Breast epithelium (tissue), 4 donors: Measurements from ENCODE around the gene VPS52. TPM values are rescaled to one million over a fixed set of nuclear protein-coding genes. Genes with fewer than 3 reads are reported as not detected.
"Not testable (repeated sequence)": the region's sequence is repeated elsewhere in the genome, so short reads cannot be mapped to it uniquely, and the experiment has no call there.

Experiments used
- DNase-seq, 2 donors: peaks; one replicate each; pipeline ENCODE4 v3.0.0-alpha.2; 2019; ENCODE audit warnings: low spot score in 2 of 2
- H3K27ac ChIP-seq, 2 donors: fragments of 200-600 bp; sonication (generic) in 1 of 2; one replicate each; pipeline ENCODE4 v1.5.1; 2016 to 2019; ENCODE audit warnings: mild to moderate bottlenecking in 1 of 2
- H3K27me3 ChIP-seq, 2 donors: fragments of 200-600 bp; sonication (generic) in 1 of 2; one replicate each; pipeline versions ENCODE4 v1.5.1 to v1.6.0; 2017 to 2019; ENCODE audit warnings: control low read depth in 1 of 2, mild to moderate bottlenecking in 1 of 2
- H3K36me3 ChIP-seq: fragments of 200-600 bp; one replicate; pipeline ENCODE4 v1.5.1; 2019
- H3K4me1 ChIP-seq, 2 donors: fragments of 200-600 bp; sonication (generic); one replicate each; pipeline ENCODE4 v1.5.1; 2016 to 2019; ENCODE audit warnings: control low read depth in 1 of 2
- H3K4me3 ChIP-seq, 3 donors: fragments of 200-600 bp; sonication (generic); 1 replicate in 2 of 3; 2 replicates in 1 of 3; pipeline ENCODE4 v1.5.1; 2016 to 2019; ENCODE audit warnings: mild to moderate bottlenecking in 3 of 3, moderate library complexity in 2 of 3
- H3K9me3 ChIP-seq, 2 donors: fragments of 200-600 bp; sonication (generic) in 1 of 2; one replicate each; pipeline ENCODE4 v1.5.1; 2016 to 2019; ENCODE audit warnings: control low read depth in 1 of 2
- CTCF ChIP-seq, 3 donors: fragments of 450-650 bp; IDR thresholded peaks; one replicate each; pipeline ENCODE4 v1.5.1; 2016 to 2017; ENCODE audit warnings: antibody characterized with exemption in 3 of 3, mild to moderate bottlenecking in 3 of 3, moderate library complexity in 3 of 3
- POLR2A ChIP-seq: fragments of 450-650 bp; IDR thresholded peaks from one replicate; pipeline ENCODE4 v1.6.1; 2016; ENCODE audit warnings: antibody characterized with exemption, mild to moderate bottlenecking, moderate library complexity
- POLR2AphosphoS5 ChIP-seq, 3 donors: sonication (generic); formaldehyde crosslinking; IDR thresholded peaks; one replicate each; pipeline ENCODE4 v1.6.1; 2017; ENCODE audit warnings: antibody characterized with exemption in 3 of 3
- intact Hi-C: fragments of 100-400 bp; cut with DNase I; formaldehyde crosslinking; loops from one replicate; pipeline ENCODE4 v1.15.1; 2023; ENCODE audit warnings: low total_unique reads
- total RNA-seq, 3 donors: library from RNA; depleted of rRNA; stranded (reverse); fragments of >200 nt; gene quantifications; one replicate each; pipeline ENCODE4 v1.1.0, GENCODE V29; 2016

The VPS52 gene
- total RNA-seq, 3 donors from 2014 or later: 29.4 to 55.6 (median 44.2) TPM

DNA sequence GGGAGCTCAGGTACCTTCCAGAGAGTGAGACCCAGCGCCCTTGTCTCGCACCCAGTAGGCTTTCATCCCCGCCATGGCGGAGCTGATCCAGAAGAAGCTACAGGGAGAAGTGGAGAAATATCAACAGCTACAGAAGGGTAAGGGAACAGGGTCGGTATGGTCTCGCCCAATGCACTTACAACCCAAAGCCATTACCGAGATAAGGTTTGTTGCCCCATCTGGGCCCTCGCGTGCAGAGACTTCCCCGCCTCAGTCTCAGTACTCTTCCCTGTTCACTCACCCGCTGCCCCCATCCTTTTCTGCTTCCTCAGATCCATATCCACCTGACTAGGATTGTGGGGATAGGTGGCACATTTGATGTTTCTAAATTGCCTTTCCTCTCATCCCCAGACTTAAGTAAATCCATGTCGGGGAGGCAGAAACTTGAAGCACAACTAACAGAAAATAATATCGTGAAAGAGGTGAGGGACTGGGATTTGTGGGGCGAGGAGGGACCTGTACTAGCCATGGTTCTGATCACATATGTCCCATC is 18.2 kb upstream of the VPS52 start:
- Histone ChIP-seq H3K4me1 (peaks cover 3 to 6% of the 10 kb centered on the region in 2 donors), H3K27me3 (no peaks in the 10 kb centered on the region), H3K4me3 (peak overlapping the region; percentile 70 to 81 (median 79)), H3K9me3 (no peaks in the 10 kb centered on the region), H3K27ac (peak overlapping the region; percentile 76 to 85), H3K36me3 (no peaks in the 10 kb centered on the region)
- intact Hi-C loops: no loop called here
- TF ChIP-seq POLR2A (no peak), POLR2AphosphoS5 (IDR thresholded peaks at IDR 0.05) (no peak), CTCF (IDR thresholded peaks at IDR 0.05) (no peak)
- no peak for DNase-seq

- Histone ChIP-seq H3K27ac (peak within 1 kb of the TSS; percentile 76 to 85), H3K36me3 (no peaks in the 10 kb centered on the region), H3K27me3 (no peaks in the 10 kb centered on the region), H3K4me3 (peak within 1 kb of the TSS; percentile 70 to 81 (median 79)), H3K4me1 (peaks cover 3 to 6% of the 10 kb centered on the region in 2 donors), H3K9me3 (no peaks in the 10 kb centered on the region)
- DNase-seq: peak; percentile 65 to 83
- intact Hi-C loops: no loop called here
- peak; percentile 39 to 83 (median 72) for TF ChIP-seq POLR2AphosphoS5 (IDR thresholded peaks at IDR 0.05)
- no peak for TF ChIP-seq CTCF (IDR thresholded peaks at IDR 0.05)
- no peak for TF ChIP-seq POLR2A
Observed at GRCh38 chr6:33288921-33289783, 17.5 kb upstream of the VPS52 start, which contains the start of the genes PFDN6 and WDR46. Gene PFDN6 (plus strand): TSS chr6:33289601. CDS start chr6:33289857, 256 bp downstream. Gene WDR46 (minus strand): TSS chr6:33289239. CDS start chr6:33289170, 69 bp downstream.

DNA sequence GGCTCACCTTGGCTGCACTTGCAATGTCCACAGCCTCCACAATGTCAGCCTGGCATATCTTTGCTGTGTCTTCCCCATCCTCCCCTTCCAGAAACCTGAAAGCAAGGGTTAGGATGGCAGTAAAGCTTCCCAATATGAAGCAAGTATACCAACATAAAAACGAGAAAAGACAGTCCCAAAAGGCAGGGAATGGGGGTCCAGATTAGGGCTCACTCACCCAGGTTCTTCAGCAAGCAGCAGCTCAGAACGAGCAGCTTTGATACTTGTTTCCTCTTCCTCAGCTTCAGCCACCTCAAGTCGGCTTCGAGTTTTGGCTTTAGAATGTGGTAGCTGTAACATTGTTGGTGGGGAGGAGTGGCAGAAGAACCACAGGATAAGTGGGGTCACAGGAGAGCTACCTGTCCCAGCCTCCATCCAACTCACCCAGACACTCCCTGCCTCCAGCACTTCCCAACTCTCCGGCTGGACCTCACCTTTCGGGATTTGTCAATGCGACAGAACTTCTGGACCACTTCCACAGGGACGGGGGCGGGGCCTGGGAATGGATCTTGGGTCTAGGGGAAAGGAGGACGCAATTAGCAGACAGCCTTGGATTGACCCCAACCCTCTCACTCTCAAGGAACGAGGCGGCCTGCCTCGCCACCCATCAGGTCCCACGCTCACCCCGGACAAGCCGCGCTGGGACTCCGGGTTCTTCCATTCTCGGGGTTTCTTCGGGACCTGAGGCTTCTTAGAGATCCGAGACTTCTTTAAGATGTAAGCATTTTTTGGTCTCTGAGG is 16.7 kb upstream of the VPS52 start:
- Histone ChIP-seq H3K4me3 (peak overlapping the region; percentile 70 to 81 (median 79)), H3K27me3 (no peaks in the 10 kb centered on the region), H3K9me3 (no peaks in the 10 kb centered on the region), H3K4me1 (peaks cover 3 to 6% of the 10 kb centered on the region in 2 donors), H3K27ac (peak overlapping the region; percentile 76 to 85), H3K36me3 (no peaks in the 10 kb centered on the region)
- no peak for DNase-seq
- no peak for TF ChIP-seq POLR2A
- TF ChIP-seq POLR2AphosphoS5 (IDR thresholded peaks at IDR 0.05): no peak
- no peak for TF ChIP-seq CTCF (IDR thresholded peaks at IDR 0.05)
- intact Hi-C loops: no loop called here

- peaks cover 3 to 6% of the 10 kb centered on the region in 2 donors for H3K4me1 ChIP-seq
- H3K36me3 ChIP-seq: no peaks in the 10 kb centered on the region
Observed at GRCh38 chr6:33286946-33287914, 15.6 kb upstream of the VPS52 start.

DNA sequence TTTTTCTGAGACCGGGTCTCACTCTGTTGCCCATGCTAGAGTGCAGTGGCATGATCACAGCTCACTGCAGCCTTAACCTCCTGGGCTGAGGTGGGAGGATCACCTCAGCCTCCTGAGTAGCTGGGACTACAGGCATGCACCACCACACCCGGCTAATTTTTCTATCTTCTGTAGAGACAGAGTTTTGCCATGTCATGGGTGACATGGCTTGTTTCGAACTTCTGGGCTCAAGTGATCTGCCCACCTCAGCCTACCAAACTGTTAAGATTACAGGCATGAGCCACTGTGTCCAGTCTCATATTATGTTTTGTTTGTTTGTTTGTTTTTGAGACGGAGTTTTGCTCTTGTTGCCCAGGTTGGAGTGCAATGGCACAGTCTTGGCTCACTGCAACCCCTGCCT is 13.5 kb upstream of the VPS52 start:
- intact Hi-C loops, H3K36me3 ChIP-seq, H3K4me3 ChIP-seq, H3K9me3 ChIP-seq, H3K4me1 ChIP-seq, H3K27ac ChIP-seq, H3K27me3 ChIP-seq, DNase-seq: not testable (repeated sequence)

More at GRCh38 chr6:33286946-33287914, 15.6 kb upstream of the VPS52 start:
- no peaks in the 10 kb centered on the region for H3K27me3 ChIP-seq
- no peak overlapping the region for H3K27ac ChIP-seq
- intact Hi-C loops: no loop called here
- H3K4me3 ChIP-seq: peak overlapping the region in 1 of 3 donors; percentile 81
- no peaks in the 10 kb centered on the region for H3K9me3 ChIP-seq
- TF ChIP-seq POLR2AphosphoS5 (IDR thresholded peaks at IDR 0.05) (no peak), CTCF (IDR thresholded peaks at IDR 0.05) (no peak), POLR2A (no peak)
- DNase-seq: no peak
